Measurements from ENCODE around the gene DONSON. TPM values are rescaled to one million over a fixed set of nuclear protein-coding genes. Genes with fewer than 3 reads are reported as not detected.

Gene DONSON
- total and polyA plus RNA-seq, 9 of the 15 experiments (the other 6 are each of a cell fraction or from before 2014, with no cell fraction given) = 26.7 to 124 (median 62.6) TPM

DNA sequence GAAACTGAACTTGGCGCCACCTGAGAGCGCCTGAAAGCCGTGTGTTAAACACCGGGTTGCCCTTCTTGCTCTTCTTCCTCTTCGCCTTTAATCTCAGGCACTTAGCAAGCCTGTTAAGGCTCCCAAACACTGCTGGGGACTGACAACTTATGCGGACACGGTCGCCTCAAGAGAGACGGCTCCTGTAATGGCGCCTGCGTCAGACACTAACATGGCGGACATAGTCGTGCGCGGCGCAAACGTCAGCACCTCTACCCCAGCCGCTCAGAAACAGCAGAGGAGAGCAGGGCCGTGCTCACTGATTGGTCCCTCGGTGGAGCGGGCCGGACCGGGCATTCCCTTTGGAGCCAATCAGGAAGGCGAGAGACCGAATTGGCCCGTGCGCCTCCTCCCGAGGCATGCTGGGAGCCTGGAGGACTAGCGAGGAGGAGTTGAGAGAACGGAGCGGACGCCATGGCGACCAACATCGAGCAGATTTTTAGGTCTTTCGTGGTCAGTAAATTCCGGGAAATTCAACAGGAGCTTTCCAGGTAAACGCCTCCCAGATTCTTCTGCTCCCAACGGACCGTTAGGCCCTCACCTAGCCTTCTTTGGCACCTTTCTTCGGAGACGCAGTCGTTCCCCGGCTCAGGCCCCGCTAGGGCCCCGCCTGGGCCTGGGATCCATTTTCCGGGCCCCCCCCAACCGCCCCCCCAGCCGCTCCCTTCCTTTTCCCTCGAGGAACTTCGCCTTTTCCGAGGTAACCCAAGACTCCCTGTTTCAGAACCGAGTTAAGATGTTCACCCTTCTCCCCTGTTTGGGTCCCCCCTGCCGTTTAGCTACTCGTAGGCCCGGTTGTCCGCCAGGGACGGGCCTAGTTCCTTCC lies 45.6 kb downstream of the DONSON start, which contains the start of gene SON (continued):
- TF ChIP-seq, protein P1, sequence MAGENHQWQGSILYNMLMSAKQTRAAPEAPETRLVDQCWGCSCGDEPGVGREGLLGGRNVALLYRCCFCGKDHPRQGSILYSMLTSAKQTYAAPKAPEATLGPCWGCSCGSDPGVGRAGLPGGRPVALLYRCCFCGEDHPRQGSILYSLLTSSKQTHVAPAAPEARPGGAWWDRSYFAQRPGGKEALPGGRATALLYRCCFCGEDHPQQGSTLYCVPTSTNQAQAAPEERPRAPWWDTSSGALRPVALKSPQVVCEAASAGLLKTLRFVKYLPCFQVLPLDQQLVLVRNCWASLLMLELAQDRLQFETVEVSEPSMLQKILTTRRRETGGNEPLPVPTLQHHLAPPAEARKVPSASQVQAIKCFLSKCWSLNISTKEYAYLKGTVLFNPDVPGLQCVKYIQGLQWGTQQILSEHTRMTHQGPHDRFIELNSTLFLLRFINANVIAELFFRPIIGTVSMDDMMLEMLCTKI (IDR thresholded peaks at IDR 0.05; ENCODE audit: partially characterized antibody) = no peak
- no peak for TF ChIP-seq ARID1B (IDR thresholded peaks at IDR 0.05)
- TF ChIP-seq, protein P2, sequence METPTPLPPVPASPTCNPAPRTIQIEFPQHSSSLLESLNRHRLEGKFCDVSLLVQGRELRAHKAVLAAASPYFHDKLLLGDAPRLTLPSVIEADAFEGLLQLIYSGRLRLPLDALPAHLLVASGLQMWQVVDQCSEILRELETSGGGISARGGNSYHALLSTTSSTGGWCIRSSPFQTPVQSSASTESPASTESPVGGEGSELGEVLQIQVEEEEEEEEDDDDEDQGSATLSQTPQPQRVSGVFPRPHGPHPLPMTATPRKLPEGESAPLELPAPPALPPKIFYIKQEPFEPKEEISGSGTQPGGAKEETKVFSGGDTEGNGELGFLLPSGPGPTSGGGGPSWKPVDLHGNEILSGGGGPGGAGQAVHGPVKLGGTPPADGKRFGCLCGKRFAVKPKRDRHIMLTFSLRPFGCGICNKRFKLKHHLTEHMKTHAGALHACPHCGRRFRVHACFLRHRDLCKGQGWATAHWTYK (CRISPR knock-in tag; IDR thresholded peaks at IDR 0.05) = 0 out of 2 replicates have a peak, but pooled peaks have one; percentile 4
- TF ChIP-seq ZFP1 (CRISPR knock-in tag; IDR thresholded peaks at IDR 0.05) = no peak
- TF ChIP-seq, protein P3, sequence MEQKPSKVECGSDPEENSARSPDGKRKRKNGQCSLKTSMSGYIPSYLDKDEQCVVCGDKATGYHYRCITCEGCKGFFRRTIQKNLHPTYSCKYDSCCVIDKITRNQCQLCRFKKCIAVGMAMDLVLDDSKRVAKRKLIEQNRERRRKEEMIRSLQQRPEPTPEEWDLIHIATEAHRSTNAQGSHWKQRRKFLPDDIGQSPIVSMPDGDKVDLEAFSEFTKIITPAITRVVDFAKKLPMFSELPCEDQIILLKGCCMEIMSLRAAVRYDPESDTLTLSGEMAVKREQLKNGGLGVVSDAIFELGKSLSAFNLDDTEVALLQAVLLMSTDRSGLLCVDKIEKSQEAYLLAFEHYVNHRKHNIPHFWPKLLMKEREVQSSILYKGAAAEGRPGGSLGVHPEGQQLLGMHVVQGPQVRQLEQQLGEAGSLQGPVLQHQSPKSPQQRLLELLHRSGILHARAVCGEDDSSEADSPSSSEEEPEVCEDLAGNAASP (IDR thresholded peaks at IDR 0.05) = no peak
- TF ChIP-seq NFIC (IDR thresholded peaks at IDR 0.05) = no peak
- TF ChIP-seq NEUROD1 (IDR thresholded peaks at IDR 0.05; ENCODE audit: borderline replicate concordance, low read depth, low read length, partially characterized antibody) = peak; percentile 80
- peak; percentile 90 to 92 for TF ChIP-seq NRF1 (conservative IDR thresholded peaks at IDR 0.05 in 1 of 2, IDR thresholded peaks at IDR 0.05 in 1 of 2)
- 0 out of 2 replicates have a peak, but pooled peaks have one; percentile 16 for TF ChIP-seq MAFG (tag; conservative IDR thresholded peaks at IDR 0.05)
- no peak for TF ChIP-seq TSC22D4 (tag; IDR thresholded peaks at IDR 0.05)
- TF ChIP-seq, protein P4, sequence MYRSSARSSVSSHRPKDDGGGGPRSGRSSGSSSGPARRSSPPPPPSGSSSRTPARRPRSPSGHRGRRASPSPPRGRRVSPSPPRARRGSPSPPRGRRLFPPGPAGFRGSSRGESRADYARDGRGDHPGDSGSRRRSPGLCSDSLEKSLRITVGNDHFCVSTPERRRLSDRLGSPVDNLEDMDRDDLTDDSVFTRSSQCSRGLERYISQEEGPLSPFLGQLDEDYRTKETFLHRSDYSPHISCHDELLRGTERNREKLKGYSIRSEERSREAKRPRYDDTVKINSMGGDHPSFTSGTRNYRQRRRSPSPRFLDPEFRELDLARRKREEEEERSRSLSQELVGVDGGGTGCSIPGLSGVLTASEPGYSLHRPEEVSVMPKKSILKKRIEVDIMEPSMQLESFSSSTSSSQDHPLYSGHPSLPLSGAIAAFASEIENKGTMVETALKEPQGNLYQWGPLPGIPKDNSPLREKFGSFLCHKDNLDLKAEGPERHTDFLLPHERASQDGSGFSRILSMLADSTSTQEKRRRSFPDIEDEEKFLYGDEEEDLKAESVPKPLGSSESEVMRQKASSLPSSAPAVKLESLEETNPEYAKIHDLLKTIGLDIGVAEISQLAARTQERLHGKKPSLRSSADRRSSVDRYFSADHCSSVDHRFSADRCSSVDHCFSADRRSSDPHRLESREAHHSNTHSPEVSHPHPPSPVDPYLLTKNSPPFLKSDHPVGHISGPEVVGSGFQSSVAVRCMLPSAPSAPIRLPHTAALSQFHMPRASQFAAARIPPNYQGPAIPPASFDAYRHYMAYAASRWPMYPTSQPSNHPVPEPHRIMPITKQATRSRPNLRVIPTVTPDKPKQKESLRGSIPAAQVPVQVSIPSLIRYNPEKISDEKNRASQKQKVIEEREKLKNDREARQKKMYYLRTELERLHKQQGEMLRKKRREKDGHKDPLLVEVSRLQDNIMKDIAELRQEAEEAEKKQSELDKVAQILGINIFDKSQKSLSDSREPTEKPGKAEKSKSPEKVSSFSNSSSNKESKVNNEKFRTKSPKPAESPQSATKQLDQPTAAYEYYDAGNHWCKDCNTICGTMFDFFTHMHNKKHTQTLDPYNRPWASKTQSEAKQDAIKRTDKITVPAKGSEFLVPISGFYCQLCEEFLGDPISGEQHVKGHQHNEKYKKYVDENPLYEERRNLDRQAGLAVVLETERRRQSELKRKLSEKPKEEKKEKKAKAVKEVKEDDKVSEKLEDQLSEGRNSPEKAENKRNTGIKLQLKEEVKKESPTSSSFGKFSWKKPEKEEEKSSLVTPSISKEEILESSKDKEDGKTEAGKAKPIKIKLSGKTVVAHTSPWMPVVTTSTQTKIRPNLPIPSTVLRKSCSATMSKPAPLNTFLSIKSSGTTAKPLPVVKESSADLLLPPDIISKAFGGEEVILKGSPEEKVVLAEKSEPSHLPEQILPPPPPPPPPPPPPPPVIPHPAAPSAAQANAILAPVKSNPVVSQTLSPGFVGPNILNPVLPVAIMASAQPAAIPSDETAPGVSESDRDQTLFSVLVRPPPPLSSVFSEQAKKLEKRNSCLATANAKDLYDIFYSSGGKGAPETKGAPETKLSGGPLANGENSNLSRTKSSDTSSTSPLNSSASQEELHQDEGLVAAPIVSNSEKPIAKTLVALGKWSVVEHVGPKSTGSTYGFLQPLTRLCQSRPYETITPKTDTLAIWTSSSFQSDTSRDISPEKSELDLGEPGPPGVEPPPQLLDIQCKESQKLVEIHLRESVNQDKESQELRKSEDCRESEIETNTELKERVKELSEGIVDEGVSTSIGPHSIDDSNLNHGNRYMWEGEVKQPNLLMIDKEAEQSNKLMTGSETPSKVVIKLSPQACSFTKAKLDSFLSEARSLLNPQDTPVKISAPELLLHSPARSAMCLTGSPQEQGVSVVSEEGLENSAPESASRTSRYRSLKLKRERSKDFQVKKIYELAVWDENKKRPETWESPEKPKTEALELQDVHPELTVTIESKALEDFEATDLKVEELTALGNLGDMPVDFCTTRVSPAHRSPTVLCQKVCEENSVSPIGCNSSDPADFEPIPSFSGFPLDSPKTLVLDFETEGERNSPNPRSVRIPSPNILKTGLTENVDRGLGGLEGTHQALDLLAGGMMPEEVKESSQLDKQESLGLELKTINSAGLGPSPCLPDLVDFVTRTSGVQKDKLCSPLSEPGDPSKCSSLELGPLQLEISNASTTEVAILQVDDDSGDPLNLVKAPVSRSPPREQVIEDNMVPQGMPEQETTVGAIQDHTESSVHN (IDR thresholded peaks at IDR 0.05; ENCODE audit: borderline replicate concordance in 1 of 2, low read depth in 1 of 2) = peak in 1 of 2 experiments; percentile 85; a peak in 1 of 4 replicates
- peak; percentile 95 for TF ChIP-seq RBM39 (optimal IDR thresholded peaks at IDR 0.05; ENCODE audit: low read depth, low read length)
- TF ChIP-seq, protein P5, sequence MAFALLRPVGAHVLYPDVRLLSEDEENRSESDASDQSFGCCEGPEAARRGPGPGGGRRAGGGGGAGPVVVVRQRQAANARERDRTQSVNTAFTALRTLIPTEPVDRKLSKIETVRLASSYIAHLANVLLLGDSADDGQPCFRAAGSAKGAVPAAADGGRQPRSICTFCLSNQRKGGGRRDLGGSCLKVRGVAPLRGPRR (CRISPR knock-in tag; IDR thresholded peaks at IDR 0.05) = no peak
